HEK293 (cell line): ENCODE data around the gene TNFRSF14.
A peak's percentile ranks its signal among the peaks of the same experiment; 100 is the strongest.

Experiments used
- GLIS1 ChIP-seq: fragments of 450-650 bp; formaldehyde crosslinking; IDR thresholded peaks from 2 replicates; pipeline ENCODE4 v1.5.1; 2016; ENCODE audit warnings: missing biosample characterization, missing genetic modification characterization
- MEIS1 ChIP-seq: sonication (generic); formaldehyde crosslinking; IDR thresholded peaks from 2 replicates; pipeline ENCODE4 v1.8.1; 2022; ENCODE audit warnings: missing genetic modification reagents, mild to moderate bottlenecking, borderline replicate concordance
- SCRT1 ChIP-seq: fragments of 450-650 bp; formaldehyde crosslinking; IDR thresholded peaks from 2 replicates; pipeline ENCODE4 v1.5.1; 2016; ENCODE audit warnings: missing biosample characterization, missing genetic modification characterization, borderline replicate concordance
- SCRT2 ChIP-seq: fragments of 450-650 bp; formaldehyde crosslinking; IDR thresholded peaks from 2 replicates; pipeline ENCODE4 v1.5.1; 2016; ENCODE audit warnings: missing biosample characterization, missing genetic modification characterization
- TCF7L2 ChIP-seq: IDR thresholded peaks from 2 replicates; pipeline ENCODE4 v1.6.1; 2011; ENCODE audit warnings: low read depth, mild to moderate bottlenecking, inconsistent platforms, low read length, moderate library complexity, borderline replicate concordance
- ZBTB26 ChIP-seq: fragments of 450-650 bp; formaldehyde crosslinking; optimal IDR thresholded peaks from 2 replicates; pipeline ENCODE3; 2016; ENCODE audit warnings: missing biosample characterization, mild to moderate bottlenecking, missing genetic modification characterization
- ZBTB6 ChIP-seq: fragments of 450-650 bp; formaldehyde crosslinking; IDR thresholded peaks from 2 replicates; pipeline ENCODE4 v1.5.1; 2017; ENCODE audit warnings: missing biosample characterization, missing genetic modification characterization
- ZNF394 ChIP-seq: fragments of 450-650 bp; formaldehyde crosslinking; IDR thresholded peaks from 2 replicates; pipeline ENCODE4 v1.5.1; 2016; ENCODE audit warnings: missing biosample characterization, missing genetic modification characterization, mild to moderate bottlenecking, moderate library complexity, borderline replicate concordance
- ZNF548 ChIP-seq: fragments of 450-650 bp; formaldehyde crosslinking; IDR thresholded peaks from 2 replicates; pipeline ENCODE4 v1.5.1; 2016; ENCODE audit warnings: missing biosample characterization, missing genetic modification characterization
- ZNF558 ChIP-seq: fragments of 450-650 bp; formaldehyde crosslinking; IDR thresholded peaks from 2 replicates; pipeline ENCODE4 v1.5.1; 2016; ENCODE audit warnings: missing biosample characterization, missing genetic modification characterization
- ZNF600 ChIP-seq: fragments of 450-650 bp; formaldehyde crosslinking; IDR thresholded peaks from 2 replicates; pipeline ENCODE4 v1.5.1; 2016; ENCODE audit warnings: missing biosample characterization, missing genetic modification characterization
- ZNF629 ChIP-seq: fragments of 450-650 bp; formaldehyde crosslinking; IDR thresholded peaks from 2 replicates; pipeline ENCODE4 v1.5.1; 2017; ENCODE audit warnings: missing biosample characterization, missing genetic modification characterization
- ZNF792 ChIP-seq: fragments of 450-650 bp; formaldehyde crosslinking; IDR thresholded peaks from 2 replicates; pipeline ENCODE4 v1.5.1; 2016; ENCODE audit warnings: missing biosample characterization, missing genetic modification characterization
- TF ChIP-seq, protein P1 (sequence below): fragments of 450-650 bp; formaldehyde crosslinking; IDR thresholded peaks from 2 replicates; pipeline ENCODE4 v1.5.0; 2017; ENCODE audit warnings: missing biosample characterization, missing genetic modification characterization, borderline replicate concordance
- TF ChIP-seq, protein P2 (sequence below): fragments of 450-650 bp; formaldehyde crosslinking; conservative IDR thresholded peaks from 2 replicates; pipeline ENCODE4 v1.5.1; 2016; ENCODE audit warnings: low read depth, missing biosample characterization, missing genetic modification characterization
- TF ChIP-seq, protein P3 (sequence below): fragments of 450-650 bp; formaldehyde crosslinking; IDR thresholded peaks from 2 replicates; pipeline ENCODE4 v1.5.1; 2016; ENCODE audit warnings: missing biosample characterization, missing genetic modification characterization

The TNFRSF14 gene

DNA sequence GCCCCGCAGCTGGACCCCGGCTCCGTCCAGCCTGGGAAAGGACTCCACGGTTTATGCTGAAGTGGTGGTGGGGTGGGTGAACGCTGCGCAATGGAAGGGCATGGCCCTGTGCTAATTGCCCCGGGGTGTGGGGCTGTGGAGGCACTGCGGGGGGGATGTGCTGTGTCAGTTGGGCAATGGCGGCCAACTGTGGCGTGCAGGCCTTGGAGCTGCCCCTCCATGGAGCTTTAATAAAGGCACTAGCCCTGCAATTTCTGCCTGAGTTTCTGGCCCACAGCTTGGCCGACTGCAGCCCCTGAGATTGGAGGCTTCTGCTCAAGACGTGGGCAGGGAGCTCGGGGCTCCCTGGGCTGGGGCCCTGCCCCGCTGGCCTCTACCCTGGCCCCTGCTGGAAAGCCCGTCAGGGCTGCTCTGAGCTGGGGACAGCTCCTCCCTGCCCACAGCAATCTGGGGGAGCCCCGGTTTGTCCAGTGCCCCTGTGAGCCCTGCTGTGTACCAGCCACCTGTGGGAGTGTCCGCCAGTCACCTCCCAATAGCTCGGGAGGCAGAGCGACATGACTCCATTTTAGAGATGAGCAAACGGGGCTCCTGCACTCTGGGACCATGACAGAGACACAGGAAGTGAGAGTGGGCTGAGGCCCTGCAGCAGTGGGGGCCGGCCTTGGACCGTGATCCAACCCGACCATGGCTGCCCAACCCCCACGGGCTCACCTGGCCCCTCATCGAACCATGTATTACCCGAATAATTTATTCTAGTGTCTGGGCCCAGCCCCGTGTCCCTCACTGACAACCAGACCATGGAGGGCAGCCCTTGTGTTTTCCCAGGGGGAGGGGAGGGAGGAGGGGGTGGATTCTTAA is 8.7 kb upstream of the TNFRSF14 start (continued):
- TF ChIP-seq, protein P1, sequence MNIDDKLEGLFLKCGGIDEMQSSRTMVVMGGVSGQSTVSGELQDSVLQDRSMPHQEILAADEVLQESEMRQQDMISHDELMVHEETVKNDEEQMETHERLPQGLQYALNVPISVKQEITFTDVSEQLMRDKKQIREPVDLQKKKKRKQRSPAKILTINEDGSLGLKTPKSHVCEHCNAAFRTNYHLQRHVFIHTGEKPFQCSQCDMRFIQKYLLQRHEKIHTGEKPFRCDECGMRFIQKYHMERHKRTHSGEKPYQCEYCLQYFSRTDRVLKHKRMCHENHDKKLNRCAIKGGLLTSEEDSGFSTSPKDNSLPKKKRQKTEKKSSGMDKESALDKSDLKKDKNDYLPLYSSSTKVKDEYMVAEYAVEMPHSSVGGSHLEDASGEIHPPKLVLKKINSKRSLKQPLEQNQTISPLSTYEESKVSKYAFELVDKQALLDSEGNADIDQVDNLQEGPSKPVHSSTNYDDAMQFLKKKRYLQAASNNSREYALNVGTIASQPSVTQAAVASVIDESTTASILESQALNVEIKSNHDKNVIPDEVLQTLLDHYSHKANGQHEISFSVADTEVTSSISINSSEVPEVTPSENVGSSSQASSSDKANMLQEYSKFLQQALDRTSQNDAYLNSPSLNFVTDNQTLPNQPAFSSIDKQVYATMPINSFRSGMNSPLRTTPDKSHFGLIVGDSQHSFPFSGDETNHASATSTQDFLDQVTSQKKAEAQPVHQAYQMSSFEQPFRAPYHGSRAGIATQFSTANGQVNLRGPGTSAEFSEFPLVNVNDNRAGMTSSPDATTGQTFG (tag by site-specific recombination): no peak
- peak; percentile 96 for TF ChIP-seq GLIS1 (tag by site-specific recombination)
- no peak for TF ChIP-seq MEIS1 (CRISPR knock-in tag)
- no peak for TF ChIP-seq ZNF548
- no peak for TF ChIP-seq ZBTB6 (tag by site-specific recombination)
- TF ChIP-seq ZNF558 (tag by site-specific recombination): no peak
- TF ChIP-seq, protein P2, sequence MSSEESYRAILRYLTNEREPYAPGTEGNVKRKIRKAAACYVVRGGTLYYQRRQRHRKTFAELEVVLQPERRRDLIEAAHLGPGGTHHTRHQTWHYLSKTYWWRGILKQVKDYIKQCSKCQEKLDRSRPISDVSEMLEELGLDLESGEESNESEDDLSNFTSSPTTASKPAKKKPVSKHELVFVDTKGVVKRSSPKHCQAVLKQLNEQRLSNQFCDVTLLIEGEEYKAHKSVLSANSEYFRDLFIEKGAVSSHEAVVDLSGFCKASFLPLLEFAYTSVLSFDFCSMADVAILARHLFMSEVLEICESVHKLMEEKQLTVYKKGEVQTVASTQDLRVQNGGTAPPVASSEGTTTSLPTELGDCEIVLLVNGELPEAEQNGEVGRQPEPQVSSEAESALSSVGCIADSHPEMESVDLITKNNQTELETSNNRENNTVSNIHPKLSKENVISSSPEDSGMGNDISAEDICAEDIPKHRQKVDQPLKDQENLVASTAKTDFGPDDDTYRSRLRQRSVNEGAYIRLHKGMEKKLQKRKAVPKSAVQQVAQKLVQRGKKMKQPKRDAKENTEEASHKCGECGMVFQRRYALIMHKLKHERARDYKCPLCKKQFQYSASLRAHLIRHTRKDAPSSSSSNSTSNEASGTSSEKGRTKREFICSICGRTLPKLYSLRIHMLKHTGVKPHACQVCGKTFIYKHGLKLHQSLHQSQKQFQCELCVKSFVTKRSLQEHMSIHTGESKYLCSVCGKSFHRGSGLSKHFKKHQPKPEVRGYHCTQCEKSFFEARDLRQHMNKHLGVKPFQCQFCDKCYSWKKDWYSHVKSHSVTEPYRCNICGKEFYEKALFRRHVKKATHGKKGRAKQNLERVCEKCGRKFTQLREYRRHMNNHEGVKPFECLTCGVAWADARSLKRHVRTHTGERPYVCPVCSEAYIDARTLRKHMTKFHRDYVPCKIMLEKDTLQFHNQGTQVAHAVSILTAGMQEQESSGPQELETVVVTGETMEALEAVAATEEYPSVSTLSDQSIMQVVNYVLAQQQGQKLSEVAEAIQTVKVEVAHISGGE (tag by site-specific recombination): no peak
- no peak for TF ChIP-seq SCRT1 (tag by site-specific recombination)
- no peak for TF ChIP-seq ZNF792
- no peak for TF ChIP-seq ZBTB26 (tag by site-specific recombination)
- TF ChIP-seq, protein P3, sequence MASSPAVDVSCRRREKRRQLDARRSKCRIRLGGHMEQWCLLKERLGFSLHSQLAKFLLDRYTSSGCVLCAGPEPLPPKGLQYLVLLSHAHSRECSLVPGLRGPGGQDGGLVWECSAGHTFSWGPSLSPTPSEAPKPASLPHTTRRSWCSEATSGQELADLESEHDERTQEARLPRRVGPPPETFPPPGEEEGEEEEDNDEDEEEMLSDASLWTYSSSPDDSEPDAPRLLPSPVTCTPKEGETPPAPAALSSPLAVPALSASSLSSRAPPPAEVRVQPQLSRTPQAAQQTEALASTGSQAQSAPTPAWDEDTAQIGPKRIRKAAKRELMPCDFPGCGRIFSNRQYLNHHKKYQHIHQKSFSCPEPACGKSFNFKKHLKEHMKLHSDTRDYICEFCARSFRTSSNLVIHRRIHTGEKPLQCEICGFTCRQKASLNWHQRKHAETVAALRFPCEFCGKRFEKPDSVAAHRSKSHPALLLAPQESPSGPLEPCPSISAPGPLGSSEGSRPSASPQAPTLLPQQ (tag by site-specific recombination): peak; percentile 41; the same call in 1 of the 2 replicates
- TF ChIP-seq SCRT2 (tag by site-specific recombination): peak; percentile 79
- no peak; the same call in 1 of the 2 replicates for TF ChIP-seq ZNF394 (tag by site-specific recombination)
- TF ChIP-seq ZNF629 (tag by site-specific recombination): no peak
- no peak for TF ChIP-seq TCF7L2
- peak; percentile 22 for TF ChIP-seq ZNF600 (tag by site-specific recombination)
